Measurements from ENCODE around the gene LEFTY1.

- TF ChIP-seq CTCF (IDR thresholded peaks at IDR 0.05) = no peak
- no peak for TF ChIP-seq POLR2A (IDR thresholded peaks at IDR 0.05)
Measured at GRCh38 chr1:225909477-225909876, 20.5 kb upstream of the LEFTY1 start.
